Pons (tissue), 1 donor: ENCODE results near the gene ERP27.

Source experiments
- DNase-seq: peaks from one replicate; pipeline ENCODE4 v3.0.0-alpha.2; 2016; ENCODE audit warnings: low spot score

Gene ERP27

GRCh38 chr12:14938301-14938700 is at the start of gene ERP27:
TSS of gene ERP27 (minus strand) at chr12:14938537. CDS start at chr12:14938508, 29 bp downstream.
- no peak for DNase-seq

GRCh38 chr12:14988035-14988434 is 49.7 kb upstream of the ERP27 start:
- no peak for DNase-seq

- no peak for DNase-seq
Measured at GRCh38 chr12:14986449-14986848, 48.1 kb upstream of the ERP27 start.

GRCh38 chr12:14984766-14985285 is 46.5 kb upstream of the ERP27 start:
- DNase-seq: no peak

- peak; percentile 71 for DNase-seq
Measured at GRCh38 chr12:14984036-14984435, 45.7 kb upstream of the ERP27 start.

- no peak for DNase-seq
Measured at GRCh38 chr12:14982991-14983390, 44.7 kb upstream of the ERP27 start.

GRCh38 chr12:14982562-14982961 is 44.2 kb upstream of the ERP27 start:
- DNase-seq: no peak

GRCh38 chr12:14981049-14981448 is 42.7 kb upstream of the ERP27 start:
- DNase-seq: no peak

GRCh38 chr12:14979468-14979867 is 41.1 kb upstream of the ERP27 start:
- DNase-seq: no peak

GRCh38 chr12:14976658-14977057 is 38.3 kb upstream of the ERP27 start:
- DNase-seq: no peak

- no peak for DNase-seq
Measured at GRCh38 chr12:14975457-14975856, 37.1 kb upstream of the ERP27 start.

GRCh38 chr12:14974633-14975032 is 36.3 kb upstream of the ERP27 start:
- no peak for DNase-seq

GRCh38 chr12:14972816-14973215 is 34.5 kb upstream of the ERP27 start, which contains the start of gene PDE6H:
TSS of gene PDE6H (plus strand) at chr12:14973042. CDS start at chr12:14978013, 4,971 bp downstream.
- no peak for DNase-seq

- no peak for DNase-seq
Measured at GRCh38 chr12:14970473-14970872, 32.1 kb upstream of the ERP27 start.

- DNase-seq: no peak
Measured at GRCh38 chr12:14968478-14968877, 30.1 kb upstream of the ERP27 start.

GRCh38 chr12:14965221-14965620 is 26.9 kb upstream of the ERP27 start:
- no peak for DNase-seq

GRCh38 chr12:14964406-14964805 is 26.1 kb upstream of the ERP27 start:
- no peak for DNase-seq

- DNase-seq: no peak
Measured at GRCh38 chr12:14963520-14963919, 25.2 kb upstream of the ERP27 start.

GRCh38 chr12:14962797-14963196 is 24.5 kb upstream of the ERP27 start:
- DNase-seq: no peak

GRCh38 chr12:14962153-14962539 is 23.8 kb upstream of the ERP27 start:
- DNase-seq: no peak

- peak; percentile 70 for DNase-seq
Measured at GRCh38 chr12:14961466-14962152, 23.3 kb upstream of the ERP27 start, which contains the start of gene ARHGDIB. TSS of gene ARHGDIB (minus strand) at chr12:14961601. CDS start at chr12:14950712, 10,889 bp downstream.

GRCh38 chr12:14960548-14961465 is 22.5 kb upstream of the ERP27 start:
- no peak for DNase-seq
